K562 (cell line): Measurements from ENCODE around the gene MGAT4C. TPM values are rescaled to one million over a fixed set of nuclear protein-coding genes. Genes with fewer than 3 reads are reported as not detected.

Experiments
- ATAC-seq: fragments of 200-7000 bp; cut with Tn5 transposase; 3 replicates; pipeline ENCODE4 v1.9.1; 2020; ENCODE audit warnings: moderate library complexity
- BruUV-seq: library from RNA; stranded (reverse); fragments of 400-500 nt; replicated peaks from 2 replicates; lab custom pipeline; 2021; lab: Mats Ljungman, UMichigan
- CTCF ChIA-PET: fragments of 300-600 bp; formaldehyde crosslinking; extraction: SDS; loops from one replicate; lab custom pipeline; 2021; ENCODE audit warnings: low intra/inter-chr PET ratio; lab: Yijun Ruan, JAX
- POLR2A ChIA-PET: fragments of 300-600, 350-650 bp; sonication (Branson Sonifier 250); formaldehyde crosslinking; extraction: SDS; loops from one replicate; lab custom pipeline; 2021; ENCODE audit warnings: antibody characterized with exemption, inconsistent platforms; lab: Yijun Ruan, JAX
- DNase-seq, 4 experiments: peaks; one replicate each; pipeline versions ENCODE4 v3.0.0 to v3.0.0-alpha.2; 2011 to 2018; ENCODE audit warnings: low spot score in 3 of 4, mixed read lengths in 3 of 4; ENCODE audit errors: extremely low read depth in 1 of 4
- FAIRE-seq: peaks from 2 replicates; lab custom pipeline; 2011; peaks lifted over from hg19 to GRCh38; lab: Jason Lieb, UNC
- H2AFZ ChIP-seq: 2 replicates; pipeline ENCODE4 v1.6.0; 2011; ENCODE audit warnings: low read depth, low read length, control low read depth, inconsistent platforms
- H3K27ac ChIP-seq: fragments of 200-600 bp; 3 replicates; pipeline ENCODE4 v1.8.0; 2011; ENCODE audit warnings: low read depth, mild to moderate bottlenecking, control low read depth, inconsistent platforms, low read length, moderate library complexity, mixed read lengths; ENCODE audit errors: extremely low read depth
- H3K27me3 ChIP-seq, 2 experiments: fragments of 300-600 bp in 1 of 2; 2 replicates in 1 of 2; 3 replicates in 1 of 2; pipeline versions ENCODE4 v1.6.0 to v1.8.0; 2011; ENCODE audit warnings: inconsistent platforms in 2 of 2, low read length in 2 of 2, mild to moderate bottlenecking in 1 of 2, mixed read lengths in 1 of 2, moderate library complexity in 1 of 2; ENCODE audit not compliant: control insufficient read depth in 2 of 2, insufficient read depth in 2 of 2
- H3K36me3 ChIP-seq: fragments of 300-600 bp; 3 replicates; pipeline ENCODE4 v1.8.0; 2011; ENCODE audit warnings: mild to moderate bottlenecking, low read length, inconsistent platforms; ENCODE audit not compliant: control insufficient read depth, insufficient read depth
- H3K4me1 ChIP-seq, 2 experiments: fragments of 200-600 bp in 1 of 2; replicated peaks in 1 of 2; 2 replicates in 1 of 2; 3 replicates in 1 of 2; pipeline versions ENCODE4 v1.5.1 to v1.8.0; 2011; ENCODE audit warnings: inconsistent platforms in 2 of 2, low read length in 2 of 2, mild to moderate bottlenecking in 1 of 2, mixed read lengths in 1 of 2, moderate library complexity in 1 of 2; ENCODE audit not compliant: control insufficient read depth in 2 of 2, insufficient read depth in 2 of 2
- H3K4me2 ChIP-seq: 2 replicates; pipeline ENCODE4 v1.6.1; 2011; ENCODE audit warnings: low read length, control low read depth, inconsistent platforms, mixed read lengths; ENCODE audit not compliant: insufficient read depth
- H3K4me3 ChIP-seq: fragments of 200-600 bp; sonication (generic), shearing (Covaris generic); 2 replicates; pipeline ENCODE4 v1.5.1; 2016; ENCODE audit warnings: control low read depth, inconsistent platforms
- H3K79me2 ChIP-seq: fragments of 200-600 bp; 3 replicates; pipeline ENCODE4 v1.8.0; 2011; ENCODE audit warnings: low read length, inconsistent platforms; ENCODE audit not compliant: control insufficient read depth, insufficient read depth
- H3K9ac ChIP-seq, 2 experiments: 2 replicates each; pipeline versions ENCODE4 v1.6.0 to v1.6.1; 2011; ENCODE audit warnings: low read depth in 2 of 2, low read length in 2 of 2, control low read depth in 1 of 2, inconsistent platforms in 1 of 2, mild to moderate bottlenecking in 1 of 2, mixed read lengths in 1 of 2; ENCODE audit not compliant: insufficient read depth in 1 of 2
- H3K9me1 ChIP-seq: one replicate; pipeline ENCODE4 v1.6.0; 2011; ENCODE audit warnings: inconsistent platforms, mild to moderate bottlenecking, low read length, moderate library complexity; ENCODE audit not compliant: control insufficient read depth, insufficient read depth
- H3K9me3 ChIP-seq: replicated peaks from 2 replicates; pipeline ENCODE4 v1.5.1; 2011; ENCODE audit warnings: low read depth, low read length, inconsistent platforms; ENCODE audit not compliant: control insufficient read depth, insufficient read depth
- H4K20me1 ChIP-seq: replicated peaks from 2 replicates; pipeline ENCODE4 v1.6.1; 2011; ENCODE audit warnings: low read length, inconsistent platforms, mixed read lengths; ENCODE audit not compliant: control insufficient read depth, insufficient read depth
- CBX8 ChIP-seq: fragments of 200-600 bp; sonication (generic); IDR thresholded peaks from 2 replicates; pipeline ENCODE4 v1.6.1; 2012; ENCODE audit warnings: borderline replicate concordance, mixed run types, low read depth, mild to moderate bottlenecking, moderate library complexity, mixed read lengths, low read length, control low read depth, inconsistent platforms; ENCODE audit not compliant: poor library complexity, severe bottlenecking; ENCODE audit errors: extremely low read depth
- CHCHD3 ChIP-seq: fragments of 250-450 bp; sonication (Bioruptor Pico); IDR thresholded peaks from 2 replicates; pipeline ENCODE4 v2.1.2; 2022; ENCODE audit warnings: mild to moderate bottlenecking
- ELF4 ChIP-seq: fragments of 450-650 bp; formaldehyde crosslinking; IDR thresholded peaks from 2 replicates; pipeline ENCODE4 v1.4.0; 2022; ENCODE audit warnings: missing genetic modification characterization
- EWSR1 ChIP-seq: fragments of 450-650 bp; IDR thresholded peaks from 2 replicates; pipeline ENCODE4 v1.6.1; 2018; ENCODE audit warnings: borderline replicate concordance, mild to moderate bottlenecking, low read depth, moderate library complexity; ENCODE audit not compliant: partially characterized antibody
- GABPB1 ChIP-seq: sonication (generic); formaldehyde crosslinking; IDR thresholded peaks from 2 replicates; pipeline ENCODE4 v1.8.0; 2022; ENCODE audit warnings: mild to moderate bottlenecking, missing genetic modification reagents
- HCFC1 ChIP-seq: IDR thresholded peaks from 2 replicates; pipeline ENCODE4 v1.6.1; 2012; ENCODE audit warnings: low read depth, low read length, improper control_type of control experiment
- HLTF ChIP-seq: fragments of 450-650 bp; IDR thresholded peaks from 2 replicates; pipeline ENCODE4 v1.6.1; 2016
- JUND ChIP-seq, 2 experiments: IDR thresholded peaks; 2 replicates in 1 of 2; 3 replicates in 1 of 2; pipeline ENCODE4 v1.6.1; 2011; ENCODE audit warnings: borderline replicate concordance in 2 of 2, low read depth in 2 of 2, low read length in 2 of 2, improper control_type of control experiment in 1 of 2, missing biosample characterization in 1 of 2, missing genetic modification characterization in 1 of 2, missing genetic modification reagents in 1 of 2
- PHF21A ChIP-seq: fragments of 450-650 bp; IDR thresholded peaks from 2 replicates; pipeline ENCODE4 v1.6.1; 2017; ENCODE audit warnings: low read depth, borderline replicate concordance
- POLR3A ChIP-seq: IDR thresholded peaks from 2 replicates; pipeline ENCODE4 v1.6.1; 2011; ENCODE audit warnings: borderline replicate concordance, mild to moderate bottlenecking, moderate library complexity; ENCODE audit not compliant: insufficient read length, insufficient read depth; ENCODE audit errors: extremely low read depth
- PRPF4 ChIP-seq: fragments of 200-400 bp; formaldehyde crosslinking; IDR thresholded peaks from one replicate; pipeline ENCODE4 v1.6.1; 2017; ENCODE audit warnings: low read length, low read depth, mild to moderate bottlenecking; ENCODE audit not compliant: insufficient read depth, poor library complexity, severe bottlenecking
- RCOR1 ChIP-seq, 2 experiments: IDR thresholded peaks; 2 replicates each; pipeline ENCODE4 v1.6.1; 2012; ENCODE audit warnings: low read depth in 2 of 2, low read length in 2 of 2, borderline replicate concordance in 1 of 2, improper control_type of control experiment in 1 of 2
- RFX1 ChIP-seq: fragments of 450-650 bp; IDR thresholded peaks from 2 replicates; pipeline ENCODE4 v1.6.1; 2016; ENCODE audit warnings: mild to moderate bottlenecking, moderate library complexity
- SIN3A ChIP-seq, 2 experiments: fragments of 150-350 bp in 1 of 2; IDR thresholded peaks; 2 replicates each; pipeline ENCODE4 v1.6.1; 2011 to 2016; ENCODE audit warnings: borderline replicate concordance in 2 of 2, low read depth in 2 of 2, low read length in 2 of 2, mild to moderate bottlenecking in 2 of 2, moderate library complexity in 2 of 2; ENCODE audit not compliant: control insufficient read depth in 1 of 2
- TARDBP ChIP-seq: fragments of 450-650 bp; IDR thresholded peaks from 2 replicates; pipeline ENCODE4 v1.6.1; 2016
- WHSC1 ChIP-seq: IDR thresholded peaks from one replicate; pipeline ENCODE4 v1.6.1; 2012; ENCODE audit warnings: low read length, control low read depth, inconsistent platforms
- ZBTB17 ChIP-seq: fragments of 450-650 bp; formaldehyde crosslinking; IDR thresholded peaks from 2 replicates; pipeline ENCODE4 v1.4.0; 2020; ENCODE audit warnings: mild to moderate bottlenecking
- ZNF79 ChIP-seq: fragments of 250-450 bp; sonication (Bioruptor Pico); IDR thresholded peaks from 2 replicates; pipeline ENCODE4 v1.4.0; 2020; ENCODE audit warnings: low read depth, mild to moderate bottlenecking, moderate library complexity
- WGBS: fragments of 100-300 bp; shearing (Covaris generic); methylation state at CpG from one replicate; pipeline ENCODE4 v1.1.6; 2016; ENCODE audit warnings: low coverage, mixed read lengths; ENCODE audit not compliant: insufficient coverage; ENCODE audit errors: missing lambda C conversion rate; 5-methylcytosine and 5-hydroxymethylcytosine counted together
- in situ Hi-C: fragments of 300-500 bp; cut with MboI; formaldehyde crosslinking; loops from 4 replicates; pipeline ENCODE4 v1.15.0; 2018; ENCODE audit warnings: inconsistent platforms, mixed read lengths
- intact Hi-C: fragments of 100-400 bp; cut with micrococcal nuclease; formaldehyde crosslinking; loops from 2 replicates; pipeline ENCODE4 v1.14.2; 2022
- polyA plus RNA-seq, 8 experiments: library from polyadenylated mRNA; depleted of rRNA in 4 of 8; stranded (reverse) in 5 of 8; unstranded in 3 of 8; fragments of >200 nt; fragmentation: Nextera tagmentation in 2 of 8; fragmentation: Illumina TruSeq in 1 of 8; extraction: Ambion mirVana in 2 of 8; extraction: Trizol in 1 of 8; gene quantifications; 2 replicates each; pipeline versions ENCODE4 v1.2.1 to v1.2.3, GENCODE V29; 2011 to 2014; ENCODE audit warnings: inconsistent platforms in 1 of 8, missing spikeins in 1 of 8
- total RNA-seq, 7 experiments: library from RNA; depleted of rRNA in 6 of 7; stranded (reverse); fragments of >200 nt in 6 of 7; fragmentation: Illumina TruSeq in 2 of 7; extraction: Trizol in 2 of 7; gene quantifications; 2 replicates each; pipeline versions ENCODE4 v1.2.1 to v1.2.3, GENCODE V29; 2011 to 2021; ENCODE audit warnings: low replicate concordance in 1 of 7
- TF ChIP-seq, protein P1 (sequence below): fragments of 250-450 bp; sonication (Bioruptor Pico); IDR thresholded peaks from 2 replicates; pipeline ENCODE4 v1.5.0; 2021
- TF ChIP-seq, protein P2 (sequence below): sonication (generic); formaldehyde crosslinking; IDR thresholded peaks from 2 replicates; pipeline ENCODE4 v1.8.1; 2023; ENCODE audit warnings: mild to moderate bottlenecking, missing genetic modification reagents

MGAT4C gene
- total and polyA plus RNA-seq, 9 of the 15 experiments (the other 6 are each of a cell fraction or from before 2014, with no cell fraction given), result not detected

DNA sequence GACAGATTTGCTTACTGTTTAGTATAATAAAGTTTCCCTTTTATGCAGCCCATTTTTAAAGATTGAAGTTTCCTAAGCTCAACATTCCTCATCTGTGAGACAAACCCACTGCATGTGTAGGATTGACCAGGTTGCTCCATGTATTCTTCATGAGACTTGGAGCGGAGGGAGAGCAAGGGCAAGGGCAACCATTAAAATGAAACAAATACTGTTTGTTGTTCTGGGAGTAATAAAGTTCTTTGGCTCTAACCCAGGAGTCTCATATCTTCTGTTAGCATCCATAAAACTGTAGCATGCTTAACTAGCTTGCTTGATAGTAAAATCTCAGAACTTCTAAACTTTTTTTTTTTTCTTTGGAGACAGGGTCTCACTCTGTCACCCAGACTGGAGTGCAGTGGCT, 307.9 kb downstream of the MGAT4C start:
- 10% methylated on average over 1 of the region's 1 CpG for WGBS
- Histone ChIP-seq H3K9ac (no peak overlapping the region), H3K9me1 (no peaks in the 10 kb centered on the region), H2AFZ (no peak overlapping the region), H3K4me3 (no peak overlapping the region), H4K20me1 (no peaks in the 10 kb centered on the region), H3K4me1 (no peaks in the 10 kb centered on the region), H3K9me3 (no peaks in the 10 kb centered on the region), H3K4me2 (no peak overlapping the region), H3K36me3 (no peaks in the 10 kb centered on the region), H3K27me3 (no peaks in the 10 kb centered on the region), H3K79me2 (no peaks in the 10 kb centered on the region), H3K27ac (no peak overlapping the region)
- ATAC-seq, result no peak
- FAIRE-seq, result no peak
- ChIA-PET CTCF (no interaction called here), POLR2A (no interaction called here)
- TF ChIP-seq EWSR1, result no peak
- TF ChIP-seq RCOR1 (IDR thresholded peaks at IDR 0.05; ENCODE audit: borderline replicate concordance in 1 of 2, low read depth in 2 of 2, low read length in 2 of 2), result no peak
- no peak for TF ChIP-seq HCFC1
- no peak for TF ChIP-seq PHF21A
- TF ChIP-seq ELF4, result no peak
- no peak for TF ChIP-seq SIN3A (IDR thresholded peaks at IDR 0.05; ENCODE audit: borderline replicate concordance in 2 of 2, control insufficient read depth in 1 of 2, low read depth in 2 of 2, low read length in 2 of 2)
- no peak for TF ChIP-seq HLTF
- TF ChIP-seq POLR3A, result no peak
- TF ChIP-seq GABPB1 (CRISPR knock-in tag), result no peak
- TF ChIP-seq JUND (IDR thresholded peaks at IDR 0.05; ENCODE audit: borderline replicate concordance, low read depth, low read length), result no peak
- TF ChIP-seq JUND (tag; IDR thresholded peaks at IDR 0.05; ENCODE audit: borderline replicate concordance, low read depth, low read length), result no peak
- no peak for TF ChIP-seq CBX8
- no peak for TF ChIP-seq CHCHD3 (CRISPR knock-in tag)
- TF ChIP-seq, protein P1, sequence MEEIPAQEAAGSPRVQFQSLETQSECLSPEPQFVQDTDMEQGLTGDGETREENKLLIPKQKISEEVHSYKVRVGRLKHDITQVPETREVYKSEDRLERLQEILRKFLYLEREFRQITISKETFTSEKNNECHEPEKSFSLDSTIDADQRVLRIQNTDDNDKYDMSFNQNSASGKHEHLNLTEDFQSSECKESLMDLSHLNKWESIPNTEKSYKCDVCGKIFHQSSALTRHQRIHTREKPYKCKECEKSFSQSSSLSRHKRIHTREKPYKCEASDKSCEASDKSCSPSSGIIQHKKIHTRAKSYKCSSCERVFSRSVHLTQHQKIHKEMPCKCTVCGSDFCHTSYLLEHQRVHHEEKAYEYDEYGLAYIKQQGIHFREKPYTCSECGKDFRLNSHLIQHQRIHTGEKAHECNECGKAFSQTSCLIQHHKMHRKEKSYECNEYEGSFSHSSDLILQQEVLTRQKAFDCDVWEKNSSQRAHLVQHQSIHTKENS (CRISPR knock-in tag), result no peak
- TF ChIP-seq, protein P2, sequence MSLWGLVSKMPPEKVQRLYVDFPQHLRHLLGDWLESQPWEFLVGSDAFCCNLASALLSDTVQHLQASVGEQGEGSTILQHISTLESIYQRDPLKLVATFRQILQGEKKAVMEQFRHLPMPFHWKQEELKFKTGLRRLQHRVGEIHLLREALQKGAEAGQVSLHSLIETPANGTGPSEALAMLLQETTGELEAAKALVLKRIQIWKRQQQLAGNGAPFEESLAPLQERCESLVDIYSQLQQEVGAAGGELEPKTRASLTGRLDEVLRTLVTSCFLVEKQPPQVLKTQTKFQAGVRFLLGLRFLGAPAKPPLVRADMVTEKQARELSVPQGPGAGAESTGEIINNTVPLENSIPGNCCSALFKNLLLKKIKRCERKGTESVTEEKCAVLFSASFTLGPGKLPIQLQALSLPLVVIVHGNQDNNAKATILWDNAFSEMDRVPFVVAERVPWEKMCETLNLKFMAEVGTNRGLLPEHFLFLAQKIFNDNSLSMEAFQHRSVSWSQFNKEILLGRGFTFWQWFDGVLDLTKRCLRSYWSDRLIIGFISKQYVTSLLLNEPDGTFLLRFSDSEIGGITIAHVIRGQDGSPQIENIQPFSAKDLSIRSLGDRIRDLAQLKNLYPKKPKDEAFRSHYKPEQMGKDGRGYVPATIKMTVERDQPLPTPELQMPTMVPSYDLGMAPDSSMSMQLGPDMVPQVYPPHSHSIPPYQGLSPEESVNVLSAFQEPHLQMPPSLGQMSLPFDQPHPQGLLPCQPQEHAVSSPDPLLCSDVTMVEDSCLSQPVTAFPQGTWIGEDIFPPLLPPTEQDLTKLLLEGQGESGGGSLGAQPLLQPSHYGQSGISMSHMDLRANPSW (CRISPR knock-in tag), result no peak
- TF ChIP-seq PRPF4, result no peak
- no peak for TF ChIP-seq ZBTB17
- no peak for TF ChIP-seq TARDBP
- TF ChIP-seq ZNF79 (CRISPR knock-in tag), result no peak
- no peak for TF ChIP-seq WHSC1
- TF ChIP-seq RFX1, result no peak
- no TSS peak for BruUV-seq
- intact Hi-C loops, result no loop called here
- in situ Hi-C loops, result no loop called here
- no peak for DNase-seq
